Neural cell (in vitro differentiated cells): ENCODE data around the gene FGD6. TPM values are rescaled to one million over a fixed set of nuclear protein-coding genes. Genes with fewer than 3 reads are reported as not detected.

Experiments used
- H2AFZ ChIP-seq: fragments of 200-600, 300-800 bp; sonication (generic), shearing (Covaris generic); 2 replicates; pipeline ENCODE4 v1.6.0; 2014; ENCODE audit warnings: low read depth, mild to moderate bottlenecking, antibody characterized with exemption, low read length, moderate library complexity
- H3F3A ChIP-seq: fragments of 200-600 bp; shearing (Covaris generic); 2 replicates; pipeline ENCODE4 v1.6.1; 2016; ENCODE audit warnings: mild to moderate bottlenecking, moderate library complexity, mixed read lengths, antibody characterized with exemption, low read length; ENCODE audit not compliant: insufficient read depth, poor library complexity, severe bottlenecking
- H3K27ac ChIP-seq: fragments of 200-600, 300-800 bp; sonication (generic), shearing (Covaris generic); 2 replicates; pipeline ENCODE4 v1.5.1; 2014; ENCODE audit warnings: mild to moderate bottlenecking, low read length, moderate library complexity
- H3K27me3 ChIP-seq: fragments of 300-800, 200-600 bp; sonication (generic), shearing (Covaris generic); 2 replicates; pipeline ENCODE4 v1.6.0; 2014; ENCODE audit warnings: mild to moderate bottlenecking, low read depth, low read length, moderate library complexity; ENCODE audit not compliant: insufficient read depth
- H3K36me3 ChIP-seq: fragments of 300-800, 200-600 bp; sonication (generic), shearing (Covaris generic); 2 replicates; pipeline ENCODE4 v1.5.1; 2014; ENCODE audit warnings: mild to moderate bottlenecking, antibody characterized with exemption, low read length, moderate library complexity; ENCODE audit not compliant: insufficient read depth
- H3K4me2 ChIP-seq: fragments of 300-800, 200-600 bp; sonication (generic), shearing (Covaris generic); 2 replicates; pipeline ENCODE4 v1.6.0; 2014; ENCODE audit warnings: mild to moderate bottlenecking, low read length
- H3K4me3 ChIP-seq: fragments of 300-800, 200-600 bp; sonication (generic), shearing (Covaris generic); 2 replicates; pipeline ENCODE4 v1.5.1; 2014; ENCODE audit warnings: mild to moderate bottlenecking, low read length, moderate library complexity
- H3K79me2 ChIP-seq: fragments of 200-600 bp; shearing (Covaris generic); replicated peaks from 2 replicates; pipeline ENCODE4 v1.6.0; 2014; ENCODE audit warnings: mild to moderate bottlenecking, low read length, moderate library complexity; ENCODE audit not compliant: insufficient read depth
- H3K9ac ChIP-seq: fragments of 300-800, 200-600 bp; sonication (generic), shearing (Covaris generic); 2 replicates; pipeline ENCODE4 v1.6.1; 2016; ENCODE audit warnings: mild to moderate bottlenecking, low read length, mixed read lengths
- H3K9me2 ChIP-seq: fragments of 200-600 bp; shearing (Covaris generic); 2 replicates; pipeline ENCODE4 v1.6.1; 2016; ENCODE audit warnings: mild to moderate bottlenecking, low read length, mixed read lengths; ENCODE audit not compliant: insufficient read depth
- H3K9me3 ChIP-seq: fragments of 200-600, 300-800 bp; sonication (generic), shearing (Covaris generic); 2 replicates; pipeline ENCODE4 v1.6.1; 2016; ENCODE audit warnings: mild to moderate bottlenecking, mixed run types, low read length, moderate library complexity, mixed read lengths
- H4K20me1 ChIP-seq: fragments of 200-600 bp; shearing (Covaris generic); 2 replicates; pipeline ENCODE4 v1.6.1; 2016; ENCODE audit warnings: mild to moderate bottlenecking, mixed run types; ENCODE audit not compliant: insufficient read depth
- EP300 ChIP-seq: fragments of 450-650 bp; conservative IDR thresholded peaks from 2 replicates; pipeline ENCODE4 v1.6.1; 2014; ENCODE audit warnings: antibody characterized with exemption, mild to moderate bottlenecking, moderate library complexity; ENCODE audit not compliant: poor library complexity, severe bottlenecking
- EZH2 ChIP-seq: fragments of 200-600, 300-800 bp; shearing (Covaris generic), sonication (generic); IDR thresholded peaks from 2 replicates; pipeline ENCODE4 v1.6.1; 2014; ENCODE audit warnings: antibody characterized with exemption, low read length, borderline replicate concordance, mild to moderate bottlenecking; ENCODE audit not compliant: insufficient read depth, poor library complexity, severe bottlenecking
- MXI1 ChIP-seq: fragments of 450-650 bp; conservative IDR thresholded peaks from 2 replicates; pipeline ENCODE4 v1.6.1; 2014; ENCODE audit warnings: antibody characterized with exemption, mild to moderate bottlenecking; ENCODE audit not compliant: poor library complexity, severe bottlenecking
- POLR2AphosphoS5 ChIP-seq: IDR thresholded peaks from 2 replicates; pipeline ENCODE4 v1.6.1; 2012
- RAD21 ChIP-seq: fragments of 450-650 bp; conservative IDR thresholded peaks from 2 replicates; pipeline ENCODE4 v1.6.1; 2014; ENCODE audit warnings: antibody characterized with exemption, mild to moderate bottlenecking, moderate library complexity
- SMC3 ChIP-seq: fragments of 450-650 bp; conservative IDR thresholded peaks from 2 replicates; pipeline ENCODE4 v1.6.1; 2014; ENCODE audit warnings: antibody characterized with exemption, mild to moderate bottlenecking, moderate library complexity; ENCODE audit not compliant: poor library complexity
- TAF1 ChIP-seq: IDR thresholded peaks from 2 replicates; pipeline ENCODE4 v1.6.1; 2012; ENCODE audit warnings: low read depth
- polyA plus RNA-seq: library from polyadenylated mRNA; depleted of rRNA; stranded (reverse); fragments of >200 nt; gene quantifications from 2 replicates; pipeline ENCODE4 v1.2.3, GENCODE V29; 2014
- TF ChIP-seq, protein P1 (sequence below): fragments of 450-650 bp; IDR thresholded peaks from 2 replicates; pipeline ENCODE4 v1.5.1; 2014; ENCODE audit warnings: antibody characterized with exemption, mild to moderate bottlenecking, moderate library complexity; ENCODE audit not compliant: poor library complexity, severe bottlenecking
- TF ChIP-seq, protein P2 (sequence below): IDR thresholded peaks from 2 replicates; pipeline ENCODE4 v1.6.1; 2012; ENCODE audit warnings: borderline replicate concordance

Gene FGD6
- polyA plus RNA-seq, 1 donor from 2014 or later = 4.6 TPM

DNA sequence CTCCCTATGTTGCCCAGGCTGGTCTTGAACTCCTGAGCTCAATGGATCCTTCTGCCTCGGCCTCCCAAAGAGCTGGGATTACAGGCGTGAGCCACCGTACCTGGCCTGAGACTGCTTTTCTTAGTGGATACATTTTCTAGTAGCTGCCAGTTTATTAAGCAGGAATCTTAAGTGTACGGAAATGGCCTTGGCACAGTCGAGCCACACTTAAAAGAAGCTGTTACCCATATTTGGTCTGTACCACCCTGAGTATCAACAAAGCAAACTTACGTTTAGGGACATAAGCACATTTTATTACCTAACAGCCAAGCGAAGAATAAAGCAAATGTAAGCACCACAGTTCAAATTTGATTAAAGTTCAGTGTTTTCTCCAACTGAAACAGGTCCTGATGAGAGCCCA, 93.2 kb downstream of the FGD6 start:
- peaks cover 5% of the 10 kb centered on the region for H3K36me3 ChIP-seq
- H3K27me3 ChIP-seq = no peaks in the 10 kb centered on the region
- H3F3A ChIP-seq = no peaks in the 10 kb centered on the region
- H3K27ac ChIP-seq = no peak overlapping the region
- H3K9me2 ChIP-seq = no peaks in the 10 kb centered on the region
- no peak overlapping the region for H3K9ac ChIP-seq
- H3K79me2 ChIP-seq = no peaks in the 10 kb centered on the region
- TF ChIP-seq TAF1 (no peak), MXI1 (no peak), EP300 (no peak), RAD21 (no peak), SMC3 (no peak), POLR2AphosphoS5 (no peak), EZH2 (no peak)
- TF ChIP-seq, protein P1, sequence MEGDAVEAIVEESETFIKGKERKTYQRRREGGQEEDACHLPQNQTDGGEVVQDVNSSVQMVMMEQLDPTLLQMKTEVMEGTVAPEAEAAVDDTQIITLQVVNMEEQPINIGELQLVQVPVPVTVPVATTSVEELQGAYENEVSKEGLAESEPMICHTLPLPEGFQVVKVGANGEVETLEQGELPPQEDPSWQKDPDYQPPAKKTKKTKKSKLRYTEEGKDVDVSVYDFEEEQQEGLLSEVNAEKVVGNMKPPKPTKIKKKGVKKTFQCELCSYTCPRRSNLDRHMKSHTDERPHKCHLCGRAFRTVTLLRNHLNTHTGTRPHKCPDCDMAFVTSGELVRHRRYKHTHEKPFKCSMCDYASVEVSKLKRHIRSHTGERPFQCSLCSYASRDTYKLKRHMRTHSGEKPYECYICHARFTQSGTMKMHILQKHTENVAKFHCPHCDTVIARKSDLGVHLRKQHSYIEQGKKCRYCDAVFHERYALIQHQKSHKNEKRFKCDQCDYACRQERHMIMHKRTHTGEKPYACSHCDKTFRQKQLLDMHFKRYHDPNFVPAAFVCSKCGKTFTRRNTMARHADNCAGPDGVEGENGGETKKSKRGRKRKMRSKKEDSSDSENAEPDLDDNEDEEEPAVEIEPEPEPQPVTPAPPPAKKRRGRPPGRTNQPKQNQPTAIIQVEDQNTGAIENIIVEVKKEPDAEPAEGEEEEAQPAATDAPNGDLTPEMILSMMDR = no peak
- TF ChIP-seq, protein P2, sequence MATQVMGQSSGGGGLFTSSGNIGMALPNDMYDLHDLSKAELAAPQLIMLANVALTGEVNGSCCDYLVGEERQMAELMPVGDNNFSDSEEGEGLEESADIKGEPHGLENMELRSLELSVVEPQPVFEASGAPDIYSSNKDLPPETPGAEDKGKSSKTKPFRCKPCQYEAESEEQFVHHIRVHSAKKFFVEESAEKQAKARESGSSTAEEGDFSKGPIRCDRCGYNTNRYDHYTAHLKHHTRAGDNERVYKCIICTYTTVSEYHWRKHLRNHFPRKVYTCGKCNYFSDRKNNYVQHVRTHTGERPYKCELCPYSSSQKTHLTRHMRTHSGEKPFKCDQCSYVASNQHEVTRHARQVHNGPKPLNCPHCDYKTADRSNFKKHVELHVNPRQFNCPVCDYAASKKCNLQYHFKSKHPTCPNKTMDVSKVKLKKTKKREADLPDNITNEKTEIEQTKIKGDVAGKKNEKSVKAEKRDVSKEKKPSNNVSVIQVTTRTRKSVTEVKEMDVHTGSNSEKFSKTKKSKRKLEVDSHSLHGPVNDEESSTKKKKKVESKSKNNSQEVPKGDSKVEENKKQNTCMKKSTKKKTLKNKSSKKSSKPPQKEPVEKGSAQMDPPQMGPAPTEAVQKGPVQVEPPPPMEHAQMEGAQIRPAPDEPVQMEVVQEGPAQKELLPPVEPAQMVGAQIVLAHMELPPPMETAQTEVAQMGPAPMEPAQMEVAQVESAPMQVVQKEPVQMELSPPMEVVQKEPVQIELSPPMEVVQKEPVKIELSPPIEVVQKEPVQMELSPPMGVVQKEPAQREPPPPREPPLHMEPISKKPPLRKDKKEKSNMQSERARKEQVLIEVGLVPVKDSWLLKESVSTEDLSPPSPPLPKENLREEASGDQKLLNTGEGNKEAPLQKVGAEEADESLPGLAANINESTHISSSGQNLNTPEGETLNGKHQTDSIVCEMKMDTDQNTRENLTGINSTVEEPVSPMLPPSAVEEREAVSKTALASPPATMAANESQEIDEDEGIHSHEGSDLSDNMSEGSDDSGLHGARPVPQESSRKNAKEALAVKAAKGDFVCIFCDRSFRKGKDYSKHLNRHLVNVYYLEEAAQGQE = no peak
- no peaks in the 10 kb centered on the region for H4K20me1 ChIP-seq
- no peak overlapping the region for H3K4me2 ChIP-seq
- no peaks in the 10 kb centered on the region for H3K9me3 ChIP-seq
- H3K4me3 ChIP-seq = no peak overlapping the region
- H2AFZ ChIP-seq = no peak overlapping the region

DNA sequence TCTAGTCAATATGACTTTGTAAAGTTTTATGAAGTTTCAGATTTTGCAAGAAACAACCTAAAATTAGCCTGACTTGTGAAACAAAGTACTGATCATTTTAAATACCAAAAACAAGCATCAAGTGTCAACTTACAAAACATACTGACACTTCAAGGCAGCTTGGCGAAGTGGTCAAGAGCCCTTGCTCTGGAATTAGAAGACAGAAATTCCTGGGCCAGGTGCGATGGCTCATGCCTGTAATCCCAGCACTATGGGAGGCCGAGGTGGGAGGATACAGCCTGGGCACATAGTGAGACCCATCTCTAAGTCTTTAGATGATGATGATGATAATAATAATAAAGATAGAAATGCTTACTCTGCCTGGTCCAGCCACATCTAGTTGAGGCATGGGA, 98.5 kb downstream of the FGD6 start:
- H3K36me3 ChIP-seq = no peaks in the 10 kb centered on the region
- no peaks in the 10 kb centered on the region for H3K9me2 ChIP-seq
- H3K27me3 ChIP-seq = no peaks in the 10 kb centered on the region
- no peak overlapping the region for H3K27ac ChIP-seq
- no peak overlapping the region for H2AFZ ChIP-seq
- H3K4me3 ChIP-seq = no peak overlapping the region
- H3K9me3 ChIP-seq = no peaks in the 10 kb centered on the region
- no peaks in the 10 kb centered on the region for H3K79me2 ChIP-seq
- TF ChIP-seq RAD21 (no peak), SMC3 (no peak), TAF1 (no peak), EZH2 (no peak), MXI1 (no peak), POLR2AphosphoS5 (no peak), EP300 (no peak)
- TF ChIP-seq, protein P1 = no peak
- TF ChIP-seq, protein P2 = no peak
- H3K9ac ChIP-seq = no peak overlapping the region
- no peaks in the 10 kb centered on the region for H4K20me1 ChIP-seq
- H3F3A ChIP-seq = no peaks in the 10 kb centered on the region
- H3K4me2 ChIP-seq = no peak overlapping the region
